GM10266 (cell line): ENCODE data around the gene CCDC157.

Source experiments
- DNase-seq: peaks from one replicate; pipeline ENCODE4 v3.0.0; 2012; ENCODE audit errors: extremely low spot score
- CTCF ChIP-seq: IDR thresholded peaks from 2 replicates; pipeline ENCODE4 v1.5.1; 2012; ENCODE audit warnings: mild to moderate bottlenecking, low read depth; ENCODE audit not compliant: control insufficient read depth, insufficient read depth; ENCODE audit errors: missing control alignments

CCDC157 gene

GRCh38 chr22:30425616-30426387, 69.0 kb downstream of the CCDC157 start, which contains the start of gene MTFP1:
TSS of gene MTFP1 (plus strand) at chr22:30425768. CDS start at chr22:30425880, 112 bp downstream.
- TF ChIP-seq CTCF: no peak
- DNase-seq: peak; percentile 61
